Esophagus muscularis mucosa (tissue), 4 donors: Measurements from ENCODE around the gene MYOF. TPM values are rescaled to one million over a fixed set of nuclear protein-coding genes. Genes with fewer than 3 reads are reported as not detected.

Experiments
- DNase-seq: peaks from one replicate; pipeline ENCODE4 v3.0.0-alpha.2; 2017; ENCODE audit errors: extremely low spot score
- H3K27ac ChIP-seq, 4 donors: fragments of 200-600 bp; sonication (generic); replicated peaks in 1 of 4; 1 replicate in 3 of 4; 2 replicates in 1 of 4; pipeline ENCODE4 v1.5.1; 2016 to 2019; ENCODE audit warnings: mild to moderate bottlenecking in 1 of 4
- H3K27me3 ChIP-seq, 4 donors: fragments of 200-600 bp; sonication (generic); one replicate each; pipeline versions ENCODE4 v1.5.1 to v1.6.0; 2016 to 2019
- H3K36me3 ChIP-seq, 4 donors: fragments of 200-600 bp; sonication (generic); one replicate each; pipeline ENCODE4 v1.5.1; 2016 to 2019
- H3K4me1 ChIP-seq, 4 donors: fragments of 200-600 bp; sonication (generic); one replicate each; pipeline ENCODE4 v1.5.1; 2016 to 2019
- H3K4me3 ChIP-seq, 4 donors: fragments of 200-600 bp; sonication (generic); 1 replicate in 2 of 4; 2 replicates in 2 of 4; pipeline ENCODE4 v1.5.1; 2016 to 2019; ENCODE audit warnings: mild to moderate bottlenecking in 4 of 4, moderate library complexity in 1 of 4
- H3K9me3 ChIP-seq, 4 donors: fragments of 200-600 bp; sonication (generic); 1 replicate in 3 of 4; 2 replicates in 1 of 4; pipeline ENCODE4 v1.5.1; 2016 to 2019
- EP300 ChIP-seq: sonication (generic); formaldehyde crosslinking; IDR thresholded peaks from one replicate; pipeline ENCODE4 v1.6.1; 2017; ENCODE audit warnings: antibody characterized with exemption
- POLR2A ChIP-seq: fragments of 450-650 bp; IDR thresholded peaks from one replicate; pipeline ENCODE4 v1.6.1; 2017; ENCODE audit warnings: antibody characterized with exemption, moderate library complexity, mild to moderate bottlenecking, low read depth
- POLR2AphosphoS5 ChIP-seq, 2 donors: sonication (generic); formaldehyde crosslinking; IDR thresholded peaks; one replicate each; pipeline ENCODE4 v1.6.1; 2017; ENCODE audit warnings: antibody characterized with exemption in 2 of 2
- WGBS: methylation state at CpG from one replicate; pipeline ENCODE4 v1.1.5; 2018; 5-methylcytosine and 5-hydroxymethylcytosine counted together
- intact Hi-C: fragments of 100-400 bp; cut with DNase I; formaldehyde crosslinking; loops from one replicate; pipeline ENCODE4 v1.15.1; 2023
- total RNA-seq, 4 donors: library from RNA; depleted of rRNA; stranded (reverse); fragments of >200 nt; gene quantifications; one replicate each; pipeline versions ENCODE4 v1.1.0 to v1.2.1, GENCODE V29; 2016
- TF ChIP-seq, protein P1 (sequence below), 3 experiments: fragments of 200-600 bp in 2 of 3; fragments of 450-650 bp in 1 of 3; sonication (generic) in 2 of 3; IDR thresholded peaks; one replicate each; pipeline ENCODE4 v1.5.1; 2017 to 2019; ENCODE audit warnings: antibody characterized with exemption in 3 of 3, mild to moderate bottlenecking in 2 of 3, moderate library complexity in 1 of 3

MYOF gene
- total RNA-seq, 4 donors from 2014 or later, result 71.2 to 120 (median 97.3) TPM

DNA sequence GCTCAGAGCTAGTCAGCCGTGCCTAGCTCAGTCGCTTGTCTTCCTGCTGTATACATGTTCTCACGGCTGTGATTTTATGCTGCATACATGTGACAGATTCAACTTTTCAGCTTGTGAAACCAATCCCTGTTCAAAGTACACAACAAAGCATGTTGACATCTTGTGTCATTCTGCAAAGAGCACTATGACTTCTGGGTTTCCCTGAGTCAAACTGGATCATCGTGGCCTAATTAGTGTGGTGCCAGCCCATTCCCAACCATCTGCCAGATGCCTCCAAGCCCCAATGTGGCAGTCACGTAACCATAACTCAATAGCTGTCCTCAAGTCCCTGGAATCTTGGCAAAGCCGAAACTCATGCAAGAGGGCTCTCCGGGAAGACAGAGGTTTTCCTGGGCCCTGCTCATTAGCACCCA is 144.8 kb downstream of the MYOF start:
- intact Hi-C loops, result no loop called here
- no peak overlapping the region for H3K4me3 ChIP-seq
- TF ChIP-seq, protein P1, sequence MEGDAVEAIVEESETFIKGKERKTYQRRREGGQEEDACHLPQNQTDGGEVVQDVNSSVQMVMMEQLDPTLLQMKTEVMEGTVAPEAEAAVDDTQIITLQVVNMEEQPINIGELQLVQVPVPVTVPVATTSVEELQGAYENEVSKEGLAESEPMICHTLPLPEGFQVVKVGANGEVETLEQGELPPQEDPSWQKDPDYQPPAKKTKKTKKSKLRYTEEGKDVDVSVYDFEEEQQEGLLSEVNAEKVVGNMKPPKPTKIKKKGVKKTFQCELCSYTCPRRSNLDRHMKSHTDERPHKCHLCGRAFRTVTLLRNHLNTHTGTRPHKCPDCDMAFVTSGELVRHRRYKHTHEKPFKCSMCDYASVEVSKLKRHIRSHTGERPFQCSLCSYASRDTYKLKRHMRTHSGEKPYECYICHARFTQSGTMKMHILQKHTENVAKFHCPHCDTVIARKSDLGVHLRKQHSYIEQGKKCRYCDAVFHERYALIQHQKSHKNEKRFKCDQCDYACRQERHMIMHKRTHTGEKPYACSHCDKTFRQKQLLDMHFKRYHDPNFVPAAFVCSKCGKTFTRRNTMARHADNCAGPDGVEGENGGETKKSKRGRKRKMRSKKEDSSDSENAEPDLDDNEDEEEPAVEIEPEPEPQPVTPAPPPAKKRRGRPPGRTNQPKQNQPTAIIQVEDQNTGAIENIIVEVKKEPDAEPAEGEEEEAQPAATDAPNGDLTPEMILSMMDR (IDR thresholded peaks at IDR 0.05), result no peak
- TF ChIP-seq POLR2A (no peak), EP300 (no peak), POLR2AphosphoS5 (IDR thresholded peaks at IDR 0.05) (no peak)
- DNase-seq, result no peak
- no peak overlapping the region for H3K27ac ChIP-seq
- 83% methylated on average over 6 of the region's 7 CpGs for WGBS
- peaks cover 68 to 100% (median 94%) of the 10 kb centered on the region in 4 donors for H3K36me3 ChIP-seq
- H3K4me1 ChIP-seq, result no peaks in the 10 kb centered on the region
- H3K27me3 ChIP-seq, result no peaks in the 10 kb centered on the region
- H3K9me3 ChIP-seq, result no peaks in the 10 kb centered on the region

DNA sequence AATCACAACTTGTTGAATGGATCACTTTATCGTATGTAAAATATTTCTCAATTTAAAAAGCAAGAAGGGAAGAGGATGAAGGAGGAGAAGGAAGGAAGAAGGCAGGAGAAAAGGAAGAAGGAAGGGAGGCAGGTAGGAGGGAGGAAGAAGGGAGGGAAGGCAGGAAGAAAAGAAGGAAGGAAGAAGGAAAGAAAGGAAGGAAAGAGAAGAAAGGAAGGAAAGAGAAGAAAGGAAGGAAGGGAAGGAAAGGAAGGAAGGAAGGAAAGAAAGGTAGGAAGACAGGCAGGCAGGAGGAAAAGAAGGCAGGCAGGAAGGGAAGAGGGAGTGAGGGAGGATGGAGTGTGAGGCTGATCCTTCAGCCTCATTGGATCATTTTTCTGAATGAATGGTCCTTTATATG is 145.5 kb downstream of the MYOF start:
- Histone ChIP-seq H3K9me3 (no peaks in the 10 kb centered on the region), H3K4me1 (no peaks in the 10 kb centered on the region), H3K27me3 (no peaks in the 10 kb centered on the region), H3K36me3 (peaks cover 63 to 100% (median 91%) of the 10 kb centered on the region in 4 donors), H3K27ac (no peak overlapping the region), H3K4me3 (no peak overlapping the region)
- intact Hi-C loops, result no loop called here
- TF ChIP-seq POLR2AphosphoS5 (IDR thresholded peaks at IDR 0.05) (no peak), EP300 (no peak), POLR2A (no peak)
- TF ChIP-seq, protein P1 (IDR thresholded peaks at IDR 0.05), result no peak
- DNase-seq, result no peak
- WGBS, result 97% methylated on average over 1 of the region's 1 CpG

DNA sequence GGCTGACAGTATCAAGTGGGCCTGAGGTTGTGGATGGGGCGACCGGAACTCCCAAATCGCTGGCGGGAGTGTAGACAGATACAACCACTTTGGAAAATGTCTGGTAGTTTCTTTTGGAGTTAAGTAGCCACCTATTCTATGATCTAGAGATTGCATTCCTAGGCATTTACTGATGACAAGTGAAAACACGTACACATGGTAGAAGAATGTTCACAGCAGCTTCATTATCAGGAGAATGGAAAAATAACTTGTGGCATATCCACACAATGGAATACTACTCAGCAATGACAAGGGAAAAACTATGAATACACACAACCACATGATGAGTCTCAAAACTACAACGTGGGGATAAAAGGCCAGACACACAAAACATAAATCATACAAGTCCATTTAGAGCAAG is 146.0 kb downstream of the MYOF start:
- TF ChIP-seq, protein P1 (IDR thresholded peaks at IDR 0.05), result no peak
- TF ChIP-seq EP300 (no peak), POLR2AphosphoS5 (IDR thresholded peaks at IDR 0.05) (no peak), POLR2A (no peak)
- 92% methylated on average over 6 of the region's 6 CpGs for WGBS
- H3K4me3 ChIP-seq, result no peak overlapping the region
- no peaks in the 10 kb centered on the region for H3K4me1 ChIP-seq
- DNase-seq, result no peak
- H3K27ac ChIP-seq, result no peak overlapping the region
- H3K36me3 ChIP-seq, result peaks cover 59 to 100% (median 91%) of the 10 kb centered on the region in 4 donors
- H3K9me3 ChIP-seq, result no peaks in the 10 kb centered on the region
- intact Hi-C loops, result no loop called here
- H3K27me3 ChIP-seq, result no peaks in the 10 kb centered on the region

DNA sequence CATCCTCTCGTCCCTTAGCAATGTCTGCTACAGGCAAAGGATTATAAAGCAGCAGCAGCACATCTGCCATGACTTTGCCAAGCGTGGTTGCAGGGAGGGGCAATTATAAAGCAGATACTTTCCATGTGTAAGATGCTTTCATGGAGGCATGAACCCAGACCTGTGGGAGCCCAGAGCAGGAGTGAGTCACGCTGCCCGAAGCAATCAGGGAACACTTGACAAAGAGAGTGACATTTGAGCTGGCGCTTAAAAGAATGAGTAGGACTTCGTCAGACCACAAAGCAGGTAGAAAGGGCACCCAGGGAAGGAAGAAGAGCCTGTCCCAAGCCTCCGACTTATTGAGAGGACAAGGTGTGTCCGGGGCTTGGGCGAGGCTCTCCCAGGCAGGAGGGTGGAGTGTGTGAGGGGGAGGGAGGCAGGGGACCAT is 147.2 kb downstream of the MYOF start:
- intact Hi-C loops, result no loop called here
- TF ChIP-seq, protein P1 (IDR thresholded peaks at IDR 0.05), result no peak
- TF ChIP-seq EP300 (no peak), POLR2A (no peak), POLR2AphosphoS5 (IDR thresholded peaks at IDR 0.05) (no peak)
- Histone ChIP-seq H3K27me3 (no peaks in the 10 kb centered on the region), H3K4me1 (no peaks in the 10 kb centered on the region), H3K4me3 (no peak overlapping the region), H3K27ac (no peak overlapping the region), H3K36me3 (peaks cover 67 to 100% (median 91%) of the 10 kb centered on the region in 4 donors), H3K9me3 (no peaks in the 10 kb centered on the region)
- DNase-seq, result no peak
- WGBS, result 94% methylated on average over 9 of the region's 9 CpGs

DNA sequence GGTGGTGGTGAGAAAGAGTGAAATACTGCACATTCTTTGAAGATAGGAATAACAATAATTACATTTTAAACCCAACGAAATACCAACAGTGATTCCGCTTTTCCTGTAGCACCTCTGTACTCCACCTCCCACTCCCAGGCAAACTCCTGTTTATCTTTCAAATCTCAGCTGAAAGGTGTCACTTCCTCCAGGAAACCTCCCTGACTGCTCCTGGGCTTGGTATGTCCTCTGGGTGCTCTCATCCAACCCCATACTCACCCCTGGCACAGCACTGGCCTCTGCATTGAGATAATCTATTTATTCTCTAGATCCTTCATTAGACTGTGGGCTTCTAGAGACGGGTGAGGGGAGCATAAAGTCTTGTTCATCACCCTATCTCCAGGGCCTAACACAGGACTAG is 148.0 kb downstream of the MYOF start:
- Histone ChIP-seq H3K36me3 (peaks cover 67 to 100% (median 92%) of the 10 kb centered on the region in 4 donors), H3K4me1 (no peaks in the 10 kb centered on the region), H3K4me3 (no peak overlapping the region), H3K27me3 (no peaks in the 10 kb centered on the region), H3K9me3 (no peaks in the 10 kb centered on the region), H3K27ac (no peak overlapping the region)
- WGBS, result 72% methylated on average over 3 of the region's 3 CpGs
- DNase-seq, result no peak
- intact Hi-C loops, result no loop called here
- no peak for TF ChIP-seq POLR2A
- no peak for TF ChIP-seq EP300
- TF ChIP-seq POLR2AphosphoS5 (IDR thresholded peaks at IDR 0.05), result no peak
- TF ChIP-seq, protein P1 (IDR thresholded peaks at IDR 0.05), result no peak
